WTC11 (cell line): Measurements from ENCODE around the gene BICD2.

Experiments used
- CTCF ChIP-seq: fragments of 200-600 bp; IDR thresholded peaks from 2 replicates; pipeline ENCODE4 v1.8.0; 2022; ENCODE audit warnings: antibody characterized with exemption
- JUN ChIP-seq: sonication (generic); formaldehyde crosslinking; IDR thresholded peaks from 2 replicates; pipeline ENCODE4 v1.8.0; 2023; ENCODE audit warnings: mild to moderate bottlenecking, missing genetic modification reagents
- NR2C2 ChIP-seq: sonication (generic); formaldehyde crosslinking; IDR thresholded peaks from 2 replicates; pipeline ENCODE4 v1.8.0; 2022; ENCODE audit warnings: mild to moderate bottlenecking, missing genetic modification reagents
- SP1 ChIP-seq: sonication (generic); formaldehyde crosslinking; conservative IDR thresholded peaks from 2 replicates; pipeline ENCODE4 v1.8.1; 2022; ENCODE audit warnings: missing genetic modification reagents
- ZNF416 ChIP-seq: fragments of 250-450 bp; sonication (Bioruptor Pico); IDR thresholded peaks from 2 replicates; pipeline ENCODE4 v1.9.0; 2021; ENCODE audit warnings: mild to moderate bottlenecking, inconsistent platforms
- TF ChIP-seq, protein P1 (sequence below): sonication (generic); formaldehyde crosslinking; IDR thresholded peaks from 2 replicates; pipeline ENCODE4 v1.8.1; 2023; ENCODE audit warnings: mild to moderate bottlenecking, missing genetic modification reagents, moderate library complexity

GRCh38 chr9:92696619-92697018, 68.0 kb downstream of the BICD2 start:
- TF ChIP-seq JUN (CRISPR knock-in tag) (no peak), CTCF (no peak), SP1 (CRISPR knock-in tag) (no peak), NR2C2 (CRISPR knock-in tag) (no peak), ZNF416 (CRISPR knock-in tag) (no peak)
- TF ChIP-seq, protein P1, sequence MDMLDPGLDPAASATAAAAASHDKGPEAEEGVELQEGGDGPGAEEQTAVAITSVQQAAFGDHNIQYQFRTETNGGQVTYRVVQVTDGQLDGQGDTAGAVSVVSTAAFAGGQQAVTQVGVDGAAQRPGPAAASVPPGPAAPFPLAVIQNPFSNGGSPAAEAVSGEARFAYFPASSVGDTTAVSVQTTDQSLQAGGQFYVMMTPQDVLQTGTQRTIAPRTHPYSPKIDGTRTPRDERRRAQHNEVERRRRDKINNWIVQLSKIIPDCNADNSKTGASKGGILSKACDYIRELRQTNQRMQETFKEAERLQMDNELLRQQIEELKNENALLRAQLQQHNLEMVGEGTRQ (CRISPR knock-in tag): no peak
